ENCODE measurements around the gene SAXO1. TPM values are rescaled to one million over a fixed set of nuclear protein-coding genes. Genes with fewer than 3 reads are reported as not detected.

SAXO1 gene
- polyA plus RNA-seq, 3 donors: not detected

DNA sequence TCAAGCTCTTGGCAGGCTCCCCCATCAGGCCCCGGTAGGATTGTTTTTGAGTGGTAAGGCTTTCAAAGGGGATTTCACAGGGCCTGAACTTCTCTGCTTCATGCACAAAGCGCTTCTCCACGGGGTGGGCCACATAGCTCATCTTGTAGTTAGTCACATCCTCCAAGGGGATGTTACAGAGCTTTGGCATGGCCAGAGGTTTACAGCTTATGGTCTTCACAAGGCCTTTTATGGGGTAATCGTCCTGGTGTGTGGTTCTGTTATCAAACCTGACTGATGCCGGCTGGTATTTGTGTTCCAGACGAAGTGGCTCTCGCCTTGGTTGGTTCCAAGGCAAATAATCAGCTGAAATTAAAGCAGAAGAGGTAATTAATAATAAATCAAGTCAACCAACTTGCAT is 104.3 kb downstream of the SAXO1 start:
- Histone ChIP-seq H3K79me2 (ENCODE audit: insufficient read depth, low read length) (no peaks in the 10 kb centered on the region), H3K27me3 (ENCODE audit: control insufficient read depth in 2 of 2, insufficient read depth in 2 of 2, low read length in 2 of 2) (no peaks in the 10 kb centered on the region), H3K9ac (ENCODE audit: insufficient read depth, low read length, poor library complexity, severe bottlenecking) (no peak overlapping the region), H3K9me3 (replicated peaks in 1 of 2; ENCODE audit: control insufficient read depth in 1 of 2, insufficient read depth in 1 of 2, low read length in 2 of 2) (no peaks in the 10 kb centered on the region), H3K36me3 (replicated peaks in 1 of 2; ENCODE audit: control insufficient read depth in 1 of 2, insufficient read depth in 2 of 2, low read length in 2 of 2) (no peaks in the 10 kb centered on the region), H4K20me1 (ENCODE audit: insufficient read depth, low read length) (no peaks in the 10 kb centered on the region), H3K4me3 (replicated peaks in 1 of 3; ENCODE audit: low read depth in 2 of 3, low read length in 3 of 3) (no peak overlapping the region), H3K4me2 (replicated peaks; ENCODE audit: extremely low read depth, low read length, poor library complexity, severe bottlenecking) (no peak overlapping the region), H2AFZ (ENCODE audit: insufficient read depth, low read depth, low read length, poor library complexity, severe bottlenecking) (no peak overlapping the region), H3K27ac (ENCODE audit: low read depth in 1 of 2, low read length in 2 of 2) (no peak overlapping the region), H3K4me1 (ENCODE audit: control insufficient read depth in 1 of 2, insufficient read depth in 2 of 2, low read length in 2 of 2) (no peaks in the 10 kb centered on the region)
- Mint-ChIP-seq H3K4me1 (no peaks in the 10 kb centered on the region), H3K36me3 (no peaks in the 10 kb centered on the region), H3K4me3 (no peak overlapping the region), H3K9me3 (peaks cover 0 to 2% (median 0%) of the 10 kb centered on the region in 7 donors), H3K27ac (no peak overlapping the region), H3K27me3 (ENCODE audit: low read depth in 3 of 3) (peaks cover 0 to 2% (median 0%) of the 10 kb centered on the region in 3 donors)
- TF ChIP-seq, protein P1, sequence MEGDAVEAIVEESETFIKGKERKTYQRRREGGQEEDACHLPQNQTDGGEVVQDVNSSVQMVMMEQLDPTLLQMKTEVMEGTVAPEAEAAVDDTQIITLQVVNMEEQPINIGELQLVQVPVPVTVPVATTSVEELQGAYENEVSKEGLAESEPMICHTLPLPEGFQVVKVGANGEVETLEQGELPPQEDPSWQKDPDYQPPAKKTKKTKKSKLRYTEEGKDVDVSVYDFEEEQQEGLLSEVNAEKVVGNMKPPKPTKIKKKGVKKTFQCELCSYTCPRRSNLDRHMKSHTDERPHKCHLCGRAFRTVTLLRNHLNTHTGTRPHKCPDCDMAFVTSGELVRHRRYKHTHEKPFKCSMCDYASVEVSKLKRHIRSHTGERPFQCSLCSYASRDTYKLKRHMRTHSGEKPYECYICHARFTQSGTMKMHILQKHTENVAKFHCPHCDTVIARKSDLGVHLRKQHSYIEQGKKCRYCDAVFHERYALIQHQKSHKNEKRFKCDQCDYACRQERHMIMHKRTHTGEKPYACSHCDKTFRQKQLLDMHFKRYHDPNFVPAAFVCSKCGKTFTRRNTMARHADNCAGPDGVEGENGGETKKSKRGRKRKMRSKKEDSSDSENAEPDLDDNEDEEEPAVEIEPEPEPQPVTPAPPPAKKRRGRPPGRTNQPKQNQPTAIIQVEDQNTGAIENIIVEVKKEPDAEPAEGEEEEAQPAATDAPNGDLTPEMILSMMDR (IDR thresholded peaks at IDR 0.05): no peak
- WGBS (ENCODE audit: insufficient coverage): 85% methylated on average over 4 of the region's 7 CpGs
- DNase-seq: no peak
- intact Hi-C loops (cut with micrococcal nuclease): no loop called here

DNA sequence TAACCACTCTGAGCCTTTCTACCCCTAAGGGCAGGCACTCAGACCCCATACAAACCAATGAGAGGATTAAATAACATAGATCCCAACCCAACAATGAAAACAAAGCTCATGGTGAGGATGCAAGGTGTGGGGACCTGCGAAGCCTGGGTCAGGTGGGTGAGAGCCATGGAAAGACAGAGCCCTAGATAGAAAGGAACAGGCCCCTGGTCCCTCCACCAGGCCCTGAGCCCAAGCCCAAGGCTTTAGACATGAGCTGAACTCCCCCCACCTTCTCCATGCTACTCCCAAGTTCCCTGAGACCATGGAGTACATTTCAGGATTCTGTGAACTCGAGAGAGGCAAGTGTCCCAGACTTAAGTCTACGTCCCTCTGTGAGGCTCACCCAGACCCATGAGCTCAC is 106.5 kb downstream of the SAXO1 start:
- no peak overlapping the region for H3K9ac ChIP-seq (ENCODE audit: insufficient read depth, low read length, poor library complexity, severe bottlenecking)
- no peaks in the 10 kb centered on the region for H3K9me3 ChIP-seq (replicated peaks in 1 of 2; ENCODE audit: control insufficient read depth in 1 of 2, insufficient read depth in 1 of 2, low read length in 2 of 2)
- no peak overlapping the region for H3K4me2 ChIP-seq (replicated peaks; ENCODE audit: extremely low read depth, low read length, poor library complexity, severe bottlenecking)
- no peaks in the 10 kb centered on the region for H3K27me3 ChIP-seq (ENCODE audit: control insufficient read depth in 2 of 2, insufficient read depth in 2 of 2, low read length in 2 of 2)
- TF ChIP-seq, protein P1 (IDR thresholded peaks at IDR 0.05): no peak
- no peaks in the 10 kb centered on the region for H3K36me3 ChIP-seq (replicated peaks in 1 of 2; ENCODE audit: control insufficient read depth in 1 of 2, insufficient read depth in 2 of 2, low read length in 2 of 2)
- no peak for DNase-seq
- H3K4me1 ChIP-seq (ENCODE audit: control insufficient read depth in 1 of 2, insufficient read depth in 2 of 2, low read length in 2 of 2): no peaks in the 10 kb centered on the region
- Mint-ChIP-seq H3K36me3 (no peaks in the 10 kb centered on the region), H3K9me3 (no peaks in the 10 kb centered on the region), H3K4me1 (no peaks in the 10 kb centered on the region), H3K4me3 (no peak overlapping the region), H3K27me3 (ENCODE audit: low read depth in 3 of 3) (peaks cover 0 to 1% (median 0%) of the 10 kb centered on the region in 3 donors), H3K27ac (no peak overlapping the region)
- H3K27ac ChIP-seq (ENCODE audit: low read depth in 1 of 2, low read length in 2 of 2): no peak overlapping the region
- no peak overlapping the region for H2AFZ ChIP-seq (ENCODE audit: insufficient read depth, low read depth, low read length, poor library complexity, severe bottlenecking)
- H4K20me1 ChIP-seq (ENCODE audit: insufficient read depth, low read length): no peaks in the 10 kb centered on the region
- WGBS (ENCODE audit: insufficient coverage): 83% methylated on average over 1 of the region's 3 CpGs
- H3K79me2 ChIP-seq (ENCODE audit: insufficient read depth, low read length): no peaks in the 10 kb centered on the region
- intact Hi-C loops (cut with micrococcal nuclease): no loop called here
- H3K4me3 ChIP-seq (replicated peaks in 1 of 3; ENCODE audit: low read depth in 2 of 3, low read length in 3 of 3): no peak overlapping the region
